HEK293 (cell line): ENCODE results near the gene QSOX1.

Source experiments
- CTCF ChIA-PET: fragments of 350-600 bp; formaldehyde crosslinking; extraction: SDS; loops from one replicate; lab custom pipeline; 2021; ENCODE audit warnings: antibody characterized with exemption; lab: Yijun Ruan, JAX
- POLR2A ChIA-PET: fragments of 300-600 bp; formaldehyde crosslinking; extraction: SDS; loops from one replicate; lab custom pipeline; 2020; ENCODE audit warnings: antibody characterized with exemption, inconsistent platforms; lab: Yijun Ruan, JAX
- H3K27ac ChIP-seq: fragments of 200-500 bp; sonication (Bioruptor generic); 2 replicates; pipeline ENCODE4 v1.5.1; 2014; ENCODE audit warnings: low read depth, low read length, control low read depth, inconsistent platforms; ENCODE audit errors: extremely low read depth
- H3K36me3 ChIP-seq, 2 experiments: fragments of 200-500 bp in 1 of 2; sonication (Bioruptor generic) in 1 of 2; 1 replicate in 1 of 2; 2 replicates in 1 of 2; pipeline ENCODE4 v1.5.1; 2014 to 2017; ENCODE audit warnings: inconsistent platforms in 2 of 2, low read length in 2 of 2; ENCODE audit not compliant: control insufficient read depth in 2 of 2, insufficient read depth in 1 of 2
- H3K4me1 ChIP-seq: fragments of 200-500 bp; sonication (Bioruptor generic); 2 replicates; pipeline ENCODE4 v1.5.1; 2014; ENCODE audit warnings: mild to moderate bottlenecking, low read length, inconsistent platforms; ENCODE audit not compliant: control insufficient read depth, insufficient read depth
- H3K4me3 ChIP-seq: 2 replicates; pipeline ENCODE4 v1.5.1; 2011; ENCODE audit warnings: low read depth, mild to moderate bottlenecking, control low read depth, low read length, moderate library complexity
- H3K9me3 ChIP-seq: fragments of 200-500 bp; sonication (Bioruptor generic); 2 replicates; pipeline ENCODE4 v1.5.1; 2014; ENCODE audit warnings: low read depth, low read length, inconsistent platforms; ENCODE audit not compliant: control insufficient read depth, insufficient read depth
- HOXC10 ChIP-seq: sonication (generic); formaldehyde crosslinking; IDR thresholded peaks from 2 replicates; pipeline ENCODE4 v1.8.1; 2023; ENCODE audit warnings: mild to moderate bottlenecking, missing genetic modification reagents
- KLF7 ChIP-seq: fragments of 450-650 bp; formaldehyde crosslinking; IDR thresholded peaks from 2 replicates; pipeline ENCODE4 v1.5.1; 2016; ENCODE audit warnings: missing biosample characterization, missing genetic modification characterization, borderline replicate concordance
- PBX3 ChIP-seq: sonication (generic); formaldehyde crosslinking; IDR thresholded peaks from 2 replicates; pipeline ENCODE4 v1.8.1; 2022; ENCODE audit warnings: mild to moderate bottlenecking, moderate library complexity, missing genetic modification reagents
- SALL2 ChIP-seq: fragments of 450-650 bp; formaldehyde crosslinking; IDR thresholded peaks from 2 replicates; pipeline ENCODE4 v1.5.0; 2017; ENCODE audit warnings: missing biosample characterization, mild to moderate bottlenecking, missing genetic modification characterization, borderline replicate concordance
- ZBTB10 ChIP-seq: fragments of 450-650 bp; formaldehyde crosslinking; IDR thresholded peaks from 2 replicates; pipeline ENCODE4 v1.5.1; 2016; ENCODE audit warnings: missing biosample characterization, missing genetic modification characterization
- ZBTB48 ChIP-seq: fragments of 450-650 bp; formaldehyde crosslinking; IDR thresholded peaks from 2 replicates; pipeline ENCODE4 v1.5.1; 2016; ENCODE audit warnings: missing biosample characterization, missing genetic modification characterization
- ZNF26 ChIP-seq: fragments of 450-650 bp; formaldehyde crosslinking; IDR thresholded peaks from 2 replicates; pipeline ENCODE4 v1.5.1; 2016; ENCODE audit warnings: missing biosample characterization, missing genetic modification characterization
- ZNF266 ChIP-seq: fragments of 450-650 bp; formaldehyde crosslinking; IDR thresholded peaks from 2 replicates; pipeline ENCODE4 v1.5.1; 2016; ENCODE audit warnings: missing biosample characterization, missing genetic modification characterization, low read depth
- ZNF280D ChIP-seq: fragments of 450-650 bp; formaldehyde crosslinking; IDR thresholded peaks from 2 replicates; pipeline ENCODE4 v1.5.1; 2016; ENCODE audit warnings: missing biosample characterization, missing genetic modification characterization
- ZNF335 ChIP-seq: fragments of 450-650 bp; formaldehyde crosslinking; conservative IDR thresholded peaks from 2 replicates; pipeline ENCODE4 v1.5.1; 2016; ENCODE audit warnings: missing biosample characterization, missing genetic modification characterization
- ZNF423 ChIP-seq: fragments of 450-650 bp; formaldehyde crosslinking; IDR thresholded peaks from 2 replicates; pipeline ENCODE4 v1.5.1; 2016; ENCODE audit warnings: missing biosample characterization, missing genetic modification characterization
- ZNF449 ChIP-seq: fragments of 450-650 bp; formaldehyde crosslinking; IDR thresholded peaks from 2 replicates; pipeline ENCODE4 v1.5.1; 2017; ENCODE audit warnings: missing biosample characterization, mild to moderate bottlenecking, missing genetic modification characterization, moderate library complexity
- ZNF555 ChIP-seq: fragments of 450-650 bp; formaldehyde crosslinking; conservative IDR thresholded peaks from 2 replicates; pipeline ENCODE4 v1.5.1; 2017; ENCODE audit warnings: missing biosample characterization, mild to moderate bottlenecking, missing genetic modification characterization, inconsistent platforms
- ZNF660 ChIP-seq: fragments of 450-650 bp; IDR thresholded peaks from 2 replicates; pipeline ENCODE4 v1.5.1; 2018; ENCODE audit warnings: missing biosample characterization, mild to moderate bottlenecking, missing genetic modification characterization
- ZNF692 ChIP-seq: fragments of 450-650 bp; formaldehyde crosslinking; IDR thresholded peaks from 2 replicates; pipeline ENCODE4 v1.5.1; 2016; ENCODE audit warnings: missing biosample characterization, missing genetic modification characterization
- ZNF768 ChIP-seq: fragments of 450-650 bp; formaldehyde crosslinking; IDR thresholded peaks from 2 replicates; pipeline ENCODE4 v1.5.1; 2018; ENCODE audit warnings: missing biosample characterization, mild to moderate bottlenecking, missing genetic modification characterization
- ZNF777 ChIP-seq: fragments of 450-650 bp; formaldehyde crosslinking; IDR thresholded peaks from 2 replicates; pipeline ENCODE4 v1.5.1; 2017; ENCODE audit warnings: missing biosample characterization, missing genetic modification characterization, borderline replicate concordance
- TF ChIP-seq, protein P1 (sequence below): fragments of 450-650 bp; formaldehyde crosslinking; IDR thresholded peaks from 2 replicates; pipeline ENCODE4 v1.5.1; 2016; ENCODE audit warnings: missing biosample characterization, missing genetic modification characterization

The QSOX1 gene

GRCh38 chr1:180170546-180171151, 16.0 kb downstream of the QSOX1 start (continued):
- TF ChIP-seq, protein P1, sequence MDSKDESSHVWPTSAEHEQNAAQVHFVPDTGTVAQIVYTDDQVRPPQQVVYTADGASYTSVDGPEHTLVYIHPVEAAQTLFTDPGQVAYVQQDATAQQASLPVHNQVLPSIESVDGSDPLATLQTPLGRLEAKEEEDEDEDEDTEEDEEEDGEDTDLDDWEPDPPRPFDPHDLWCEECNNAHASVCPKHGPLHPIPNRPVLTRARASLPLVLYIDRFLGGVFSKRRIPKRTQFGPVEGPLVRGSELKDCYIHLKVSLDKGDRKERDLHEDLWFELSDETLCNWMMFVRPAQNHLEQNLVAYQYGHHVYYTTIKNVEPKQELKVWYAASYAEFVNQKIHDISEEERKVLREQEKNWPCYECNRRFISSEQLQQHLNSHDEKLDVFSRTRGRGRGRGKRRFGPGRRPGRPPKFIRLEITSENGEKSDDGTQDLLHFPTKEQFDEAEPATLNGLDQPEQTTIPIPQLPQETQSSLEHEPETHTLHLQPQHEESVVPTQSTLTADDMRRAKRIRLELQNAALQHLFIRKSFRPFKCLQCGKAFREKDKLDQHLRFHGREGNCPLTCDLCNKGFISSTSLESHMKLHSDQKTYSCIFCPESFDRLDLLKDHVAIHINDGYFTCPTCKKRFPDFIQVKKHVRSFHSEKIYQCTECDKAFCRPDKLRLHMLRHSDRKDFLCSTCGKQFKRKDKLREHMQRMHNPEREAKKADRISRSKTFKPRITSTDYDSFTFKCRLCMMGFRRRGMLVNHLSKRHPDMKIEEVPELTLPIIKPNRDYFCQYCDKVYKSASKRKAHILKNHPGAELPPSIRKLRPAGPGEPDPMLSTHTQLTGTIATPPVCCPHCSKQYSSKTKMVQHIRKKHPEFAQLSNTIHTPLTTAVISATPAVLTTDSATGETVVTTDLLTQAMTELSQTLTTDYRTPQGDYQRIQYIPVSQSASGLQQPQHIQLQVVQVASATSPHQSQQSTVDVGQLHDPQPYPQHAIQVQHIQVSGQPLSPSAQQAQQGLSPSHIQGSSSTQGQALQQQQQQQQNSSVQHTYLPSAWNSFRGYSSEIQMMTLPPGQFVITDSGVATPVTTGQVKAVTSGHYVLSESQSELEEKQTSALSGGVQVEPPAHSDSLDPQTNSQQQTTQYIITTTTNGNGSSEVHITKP = no peak
- TF ChIP-seq PBX3 (CRISPR knock-in tag) (no peak), ZNF777 (no peak), ZNF335 (tag by site-specific recombination) (no peak)

DNA sequence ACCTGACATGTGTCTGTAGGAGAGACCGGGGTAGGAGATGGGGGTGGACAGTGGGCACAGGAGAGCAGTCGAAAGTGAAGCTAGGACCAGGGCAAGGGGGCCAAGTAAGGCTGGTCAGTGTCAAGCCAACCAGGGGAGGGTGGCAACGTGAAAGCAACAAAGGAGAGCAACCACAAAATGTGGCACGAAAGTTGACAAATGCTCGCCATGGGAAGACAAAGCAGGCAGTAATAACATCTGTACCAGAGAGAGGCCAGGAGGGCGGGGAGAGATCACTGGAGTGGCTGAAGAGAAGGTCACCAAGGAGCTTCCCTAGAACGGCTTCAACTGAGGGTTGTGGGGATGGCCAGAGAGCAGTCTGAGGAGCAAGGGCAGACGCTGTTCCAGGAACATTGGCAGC, 17.0 kb downstream of the QSOX1 start:
- POLR2A ChIA-PET = no interaction called here
- H3K36me3 ChIP-seq = no peaks in the 10 kb centered on the region
- CTCF ChIA-PET = interaction anchor here (0.6 to 8.3 kb wide), 4 partner anchors 8 to 465 kb away, joined by 3 to 77 read pairs (median 4); no protein-coding TSS in a partner anchor
- H3K4me1 ChIP-seq = peaks cover 9% of the 10 kb centered on the region
- no peak overlapping the region for H3K27ac ChIP-seq
- H3K9me3 ChIP-seq = no peaks in the 10 kb centered on the region
- no peak for TF ChIP-seq SALL2 (tag by site-specific recombination)
- no peak for TF ChIP-seq ZNF555 (tag by site-specific recombination)
- no peak for TF ChIP-seq ZNF280D
- no peak for TF ChIP-seq ZNF423 (tag by site-specific recombination)
- no peak for TF ChIP-seq HOXC10 (CRISPR knock-in tag)
- no peak for TF ChIP-seq ZNF660 (tag by site-specific recombination)
- TF ChIP-seq ZBTB10 (tag by site-specific recombination) = no peak
- TF ChIP-seq ZBTB48 (tag by site-specific recombination) = no peak
- TF ChIP-seq ZNF777 = no peak
- TF ChIP-seq ZNF266 (tag by site-specific recombination) = no peak
- no peak for TF ChIP-seq ZNF335 (tag by site-specific recombination)
- TF ChIP-seq ZNF692 (tag by site-specific recombination) = no peak
- TF ChIP-seq ZNF768 (tag by site-specific recombination) = no peak
- TF ChIP-seq ZNF449 = no peak
- no peak for TF ChIP-seq KLF7
- TF ChIP-seq ZNF26 (tag by site-specific recombination) = no peak
- no peak overlapping the region for H3K4me3 ChIP-seq
